ENCODE measurements around the gene TRAPPC2. TPM values are rescaled to one million over a fixed set of nuclear protein-coding genes. Genes with fewer than 3 reads are reported as not detected.

TRAPPC2 gene
- total RNA-seq, 2 donors from 2014 or later: 27.5 to 32.0 TPM

- DNase-seq (ENCODE audit: low spot score) (no peak), ATAC-seq (no peak)
- Mint-ChIP-seq H3K27ac (peak overlapping the region in 1 of 2 donors; percentile 40), H3K9me3 (no peaks in the 10 kb centered on the region), H3K4me3 (no peak overlapping the region), H3K36me3 (peaks cover 6% of the 10 kb centered on the region), H3K27me3 (no peaks in the 10 kb centered on the region), H3K4me1 (ENCODE audit: low read depth in 2 of 2) (peaks cover 6 to 14% of the 10 kb centered on the region in 2 donors)
These were observed 24.8 kb upstream of the TRAPPC2 start for GRCh38 chrX:13759152-13759718.

- Mint-ChIP-seq H3K36me3 (peaks cover 14% of the 10 kb centered on the region), H3K4me3 (no peak overlapping the region), H3K9me3 (no peaks in the 10 kb centered on the region), H3K4me1 (ENCODE audit: low read depth in 2 of 2) (peaks cover 16 to 22% of the 10 kb centered on the region in 2 donors), H3K27me3 (peaks cover 0 to 5% of the 10 kb centered on the region in 2 donors), H3K27ac (no peak overlapping the region)
- DNase-seq (ENCODE audit: low spot score) (no peak), ATAC-seq (no peak)
These were observed 22.0 kb upstream of the TRAPPC2 start for GRCh38 chrX:13756381-13756780.

GRCh38 chrX:13755254-13755653, 20.8 kb upstream of the TRAPPC2 start:
- Mint-ChIP-seq H3K9me3 (no peaks in the 10 kb centered on the region), H3K27ac (peak overlapping the region; percentile 39 to 70), H3K27me3 (peaks cover 0 to 5% of the 10 kb centered on the region in 2 donors), H3K4me1 (ENCODE audit: low read depth in 2 of 2) (peaks cover 23 to 30% of the 10 kb centered on the region in 2 donors), H3K4me3 (no peak overlapping the region), H3K36me3 (peaks cover 17% of the 10 kb centered on the region)
- ATAC-seq: peak; percentile 64 to 78
- DNase-seq (ENCODE audit: low spot score): no peak

GRCh38 chrX:13754765-13755164, 20.3 kb upstream of the TRAPPC2 start:
- peaks cover 0 to 5% of the 10 kb centered on the region in 2 donors for H3K27me3 Mint-ChIP-seq
- H3K9me3 Mint-ChIP-seq: no peaks in the 10 kb centered on the region
- ATAC-seq (peak; percentile 59 to 65), DNase-seq (ENCODE audit: low spot score) (no peak)
- peak overlapping the region; percentile 39 to 70 for H3K27ac Mint-ChIP-seq
- peaks cover 21% of the 10 kb centered on the region for H3K36me3 Mint-ChIP-seq
- H3K4me3 Mint-ChIP-seq: no peak overlapping the region
- H3K4me1 Mint-ChIP-seq (ENCODE audit: low read depth in 2 of 2): peaks cover 26 to 34% of the 10 kb centered on the region in 2 donors

- H3K4me3 Mint-ChIP-seq: peak overlapping the region; percentile 48
- peaks cover 25 to 29% of the 10 kb centered on the region in 2 donors for H3K4me1 Mint-ChIP-seq (ENCODE audit: low read depth in 2 of 2)
- peaks cover 15% of the 10 kb centered on the region for H3K36me3 Mint-ChIP-seq
- H3K9me3 Mint-ChIP-seq: no peaks in the 10 kb centered on the region
- H3K27ac Mint-ChIP-seq: peak overlapping the region; percentile 56 to 78
- ATAC-seq: no peak
- peaks cover 0 to 5% of the 10 kb centered on the region in 2 donors for H3K27me3 Mint-ChIP-seq
- DNase-seq (ENCODE audit: low spot score): no peak
These were observed 18.2 kb upstream of the TRAPPC2 start for GRCh38 chrX:13752646-13753045.

GRCh38 chrX:13752141-13752540, 17.7 kb upstream of the TRAPPC2 start:
- Mint-ChIP-seq H3K27ac (peak overlapping the region in 1 of 2 donors; percentile 78), H3K9me3 (no peaks in the 10 kb centered on the region), H3K4me3 (peak overlapping the region; percentile 25), H3K36me3 (peaks cover 16% of the 10 kb centered on the region), H3K4me1 (ENCODE audit: low read depth in 2 of 2) (peaks cover 30 to 34% of the 10 kb centered on the region in 2 donors), H3K27me3 (peaks cover 0 to 5% of the 10 kb centered on the region in 2 donors)
- DNase-seq (ENCODE audit: low spot score): no peak
- ATAC-seq: no peak

- peaks cover 33 to 38% of the 10 kb centered on the region in 2 donors for H3K4me1 Mint-ChIP-seq (ENCODE audit: low read depth in 2 of 2)
- peaks cover 0 to 5% of the 10 kb centered on the region in 2 donors for H3K27me3 Mint-ChIP-seq
- H3K4me3 Mint-ChIP-seq: peak overlapping the region; percentile 41
- peak overlapping the region; percentile 60 to 78 for H3K27ac Mint-ChIP-seq
- peaks cover 19% of the 10 kb centered on the region for H3K36me3 Mint-ChIP-seq
- ATAC-seq (peak; percentile 61 to 74), DNase-seq (ENCODE audit: low spot score) (no peak)
- no peaks in the 10 kb centered on the region for H3K9me3 Mint-ChIP-seq
These were observed 16.4 kb upstream of the TRAPPC2 start for GRCh38 chrX:13750812-13751211.

- no peaks in the 10 kb centered on the region for H3K9me3 Mint-ChIP-seq
- H3K27ac Mint-ChIP-seq: peak overlapping the region; percentile 60 to 78
- peak overlapping the region; percentile 41 for H3K4me3 Mint-ChIP-seq
- no peak for DNase-seq (ENCODE audit: low spot score)
- peaks cover 33 to 35% of the 10 kb centered on the region in 2 donors for H3K4me1 Mint-ChIP-seq (ENCODE audit: low read depth in 2 of 2)
- ATAC-seq: no peak
- H3K36me3 Mint-ChIP-seq: peaks cover 19% of the 10 kb centered on the region
- H3K27me3 Mint-ChIP-seq: peaks cover 0 to 5% of the 10 kb centered on the region in 2 donors
These were observed 15.8 kb upstream of the TRAPPC2 start for GRCh38 chrX:13750204-13750603.

- peaks cover 33 to 35% of the 10 kb centered on the region in 2 donors for H3K4me1 Mint-ChIP-seq (ENCODE audit: low read depth in 2 of 2)
- H3K4me3 Mint-ChIP-seq: no peak overlapping the region
- peaks cover 19% of the 10 kb centered on the region for H3K36me3 Mint-ChIP-seq
- H3K27me3 Mint-ChIP-seq: peaks cover 0 to 5% of the 10 kb centered on the region in 2 donors
- no peak for DNase-seq (ENCODE audit: low spot score)
- no peaks in the 10 kb centered on the region for H3K9me3 Mint-ChIP-seq
- no peak for ATAC-seq
- H3K27ac Mint-ChIP-seq: peak overlapping the region in 1 of 2 donors; percentile 78
These were observed 14.1 kb upstream of the TRAPPC2 start for GRCh38 chrX:13748486-13748885.

GRCh38 chrX:13747836-13748235, 13.4 kb upstream of the TRAPPC2 start:
- ATAC-seq: no peak
- Mint-ChIP-seq H3K27me3 (peaks cover 0 to 2% of the 10 kb centered on the region in 2 donors), H3K36me3 (peaks cover 15% of the 10 kb centered on the region), H3K9me3 (no peaks in the 10 kb centered on the region), H3K4me3 (no peak overlapping the region), H3K27ac (peak overlapping the region; percentile 52 to 78), H3K4me1 (ENCODE audit: low read depth in 2 of 2) (peaks cover 29 to 34% of the 10 kb centered on the region in 2 donors)
- DNase-seq (ENCODE audit: low spot score): no peak

- Mint-ChIP-seq H3K27me3 (no peaks in the 10 kb centered on the region), H3K4me3 (peak overlapping the region; percentile 65), H3K36me3 (peaks cover 4% of the 10 kb centered on the region), H3K27ac (peak overlapping the region; percentile 71 to 93), H3K9me3 (no peaks in the 10 kb centered on the region), H3K4me1 (ENCODE audit: low read depth in 2 of 2) (peaks cover 15 to 32% of the 10 kb centered on the region in 2 donors)
- ATAC-seq (peak; percentile 89 to 91), DNase-seq (ENCODE audit: low spot score) (peak; percentile 68)
These were observed 8.2 kb upstream of the TRAPPC2 start for GRCh38 chrX:13742397-13743176.

- ATAC-seq (no peak), DNase-seq (ENCODE audit: low spot score) (no peak)
- H3K36me3 Mint-ChIP-seq: no peaks in the 10 kb centered on the region
- no peaks in the 10 kb centered on the region for H3K27me3 Mint-ChIP-seq
- H3K27ac Mint-ChIP-seq: peak overlapping the region; percentile 71 to 93
- peaks cover 10 to 27% of the 10 kb centered on the region in 2 donors for H3K4me1 Mint-ChIP-seq (ENCODE audit: low read depth in 2 of 2)
- H3K4me3 Mint-ChIP-seq: peak overlapping the region; percentile 65
- no peaks in the 10 kb centered on the region for H3K9me3 Mint-ChIP-seq
These were observed 7.3 kb upstream of the TRAPPC2 start for GRCh38 chrX:13741695-13742094.

GRCh38 chrX:13733506-13733905, 914 bp downstream of the TRAPPC2 start:
- ATAC-seq (no peak), DNase-seq (ENCODE audit: low spot score) (no peak)
- Mint-ChIP-seq H3K36me3 (peaks cover 34% of the 10 kb centered on the region), H3K4me1 (ENCODE audit: low read depth in 2 of 2) (peaks cover 43 to 45% of the 10 kb centered on the region in 2 donors), H3K27ac (peak overlapping the region; percentile 86 to 96), H3K27me3 (no peaks in the 10 kb centered on the region), H3K9me3 (no peaks in the 10 kb centered on the region), H3K4me3 (peak overlapping the region; percentile 99)

Measured in natural killer cell treated with Interleukin-12 subunit alpha and Interleukin-12 subunit beta and Interleukin-15 and Interleukin-18, amount 100 ng/mL, for 72 hours (primary cell).